ENCODE results near the gene SORCS3.

SORCS3 gene

DNA sequence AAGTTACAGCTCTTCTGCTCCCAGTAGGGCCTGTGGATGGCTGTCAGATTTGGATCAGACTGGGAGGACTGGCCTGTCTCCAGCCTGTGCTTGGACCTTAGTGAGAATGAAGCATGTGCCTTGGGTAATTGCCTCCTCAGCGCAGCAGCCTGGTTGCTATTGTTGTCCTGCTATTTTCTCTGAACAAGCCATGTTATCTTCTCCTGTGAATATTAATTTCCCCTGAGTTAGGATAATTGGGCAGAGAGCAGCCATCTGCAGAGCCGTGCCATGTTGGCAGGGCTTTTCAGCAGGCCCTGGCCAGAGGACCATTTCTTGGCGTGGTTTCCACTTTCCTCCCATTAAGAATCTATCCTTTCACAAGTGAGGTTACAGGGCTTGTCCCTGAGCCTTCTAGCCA lies 497.3 kb downstream of the SORCS3 start:
- DNase-seq: no peak

DNA sequence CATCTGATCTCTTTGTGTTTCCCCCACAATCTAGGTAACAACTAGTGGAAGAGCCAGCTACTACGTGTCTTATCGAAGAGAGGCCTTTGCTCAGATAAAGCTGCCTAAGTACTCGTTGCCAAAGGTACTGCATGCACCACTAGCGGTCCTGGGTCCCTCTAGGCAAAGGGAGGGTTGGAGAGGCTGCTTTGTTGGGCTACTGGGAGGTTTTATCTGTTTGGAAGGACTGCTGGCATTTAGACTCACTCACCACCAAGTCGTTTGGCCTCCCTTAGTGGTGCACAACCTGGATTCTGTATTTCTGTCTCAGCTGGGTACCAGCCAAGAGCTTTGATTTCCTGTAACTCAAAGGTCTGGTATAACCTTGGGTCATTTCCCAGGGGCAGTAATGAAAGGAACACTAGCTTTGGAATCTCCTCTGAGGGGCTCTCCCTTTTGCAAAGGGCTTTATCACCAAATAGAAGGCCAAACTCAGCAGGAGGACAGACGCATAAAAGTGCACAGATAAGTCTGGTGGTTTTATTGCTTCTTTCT lies 498.3 kb downstream of the SORCS3 start:
- no peak for DNase-seq

- no peak for DNase-seq
These were observed 499.5 kb downstream of the SORCS3 start for GRCh38 chr10:105140600-105140999.

GRCh38 chr10:105145711-105146110 lies 504.6 kb downstream of the SORCS3 start:
- no peak for DNase-seq

DNA sequence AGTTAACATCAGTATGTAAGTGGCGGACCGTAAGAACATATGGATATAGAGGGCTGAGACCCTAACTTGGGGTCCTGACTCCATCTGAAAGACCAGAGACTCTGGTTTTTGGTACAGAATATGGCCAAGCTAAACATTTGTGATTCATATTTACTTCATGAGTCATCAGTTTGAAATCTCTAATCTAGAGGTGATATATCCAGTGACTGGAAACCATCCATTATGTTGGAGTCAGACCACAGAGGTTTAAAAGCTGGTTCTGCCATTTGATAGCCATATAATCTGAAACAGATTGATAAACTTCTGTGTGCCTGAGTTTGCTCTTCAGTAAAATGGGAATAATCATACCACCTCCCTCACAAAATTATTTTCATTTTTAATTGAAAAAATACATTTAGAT lies 505.3 kb downstream of the SORCS3 start:
- no peak for DNase-seq

DNA sequence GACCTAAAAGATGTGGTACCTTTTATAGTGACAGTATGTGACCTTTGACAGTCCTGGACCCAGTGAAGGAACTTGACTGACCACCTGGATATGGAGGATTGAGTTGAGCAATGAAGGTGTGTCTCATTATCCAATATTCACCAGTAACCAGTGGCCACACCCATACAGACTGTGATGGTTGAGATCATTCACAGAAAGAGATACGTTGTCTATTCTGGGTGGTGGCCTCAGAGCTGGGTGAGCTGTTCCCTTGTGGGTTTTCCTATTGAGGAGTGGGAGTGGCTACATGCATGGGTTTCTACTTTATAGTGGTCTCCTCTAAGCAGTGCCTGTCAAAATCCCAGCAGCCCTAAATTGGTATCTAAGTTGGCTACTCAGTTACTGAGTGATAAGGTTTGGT lies 507.4 kb downstream of the SORCS3 start:
- no peak for DNase-seq

GRCh38 chr10:105148921-105149320 lies 507.8 kb downstream of the SORCS3 start:
- DNase-seq: no peak

DNA sequence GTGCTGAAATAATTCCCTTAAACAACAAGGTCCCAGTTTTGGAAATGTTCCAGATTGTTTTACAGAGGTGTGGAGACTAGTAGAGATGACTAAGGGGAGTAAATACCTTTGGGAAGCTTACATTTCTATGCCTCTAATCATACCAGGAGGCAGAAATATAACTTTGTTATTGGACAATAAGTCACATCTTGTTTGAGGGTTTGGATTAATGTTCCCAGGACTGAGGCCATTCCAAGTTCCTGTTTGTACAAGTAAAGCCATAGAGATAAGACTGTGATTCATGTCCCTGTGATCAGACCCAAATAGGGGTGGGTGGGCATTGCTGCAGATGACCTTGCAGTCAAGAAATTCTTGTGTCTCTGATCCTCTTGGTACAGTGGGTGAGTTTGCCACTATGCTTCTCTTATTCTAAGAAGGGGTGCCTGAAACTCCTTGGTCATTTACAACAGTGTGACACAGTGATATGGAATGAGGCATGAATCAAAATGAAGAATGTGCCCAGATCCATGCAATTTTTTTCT lies 508.3 kb downstream of the SORCS3 start:
- no peak for DNase-seq

DNA sequence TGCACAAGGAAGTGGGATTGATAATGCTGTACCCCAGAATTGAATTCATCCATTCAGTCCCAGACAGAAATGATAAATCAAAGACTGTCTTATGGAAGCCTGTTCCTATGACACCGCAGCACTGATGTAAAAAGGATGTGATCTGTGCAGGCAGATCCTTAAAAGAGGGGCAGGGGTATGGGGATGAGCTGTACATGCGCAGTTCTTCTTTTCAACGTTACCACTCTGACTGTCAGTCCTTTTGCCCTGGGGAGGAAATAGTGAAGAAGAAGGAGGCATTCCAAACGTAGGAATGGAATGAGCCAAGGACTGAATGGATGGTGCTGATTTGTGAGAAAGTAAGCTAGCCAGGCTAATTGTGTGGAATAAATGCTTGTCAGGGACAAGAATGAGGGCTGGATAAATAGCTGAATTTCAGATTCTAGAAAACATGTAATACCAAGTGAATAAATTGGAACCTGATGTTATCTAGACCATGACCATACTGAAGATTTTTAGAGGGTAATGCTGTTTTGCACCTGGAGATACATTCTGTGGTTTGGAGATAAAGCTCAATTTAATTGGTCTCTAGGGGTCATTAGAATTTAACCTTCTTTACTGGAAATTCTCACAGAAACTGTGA lies 509.3 kb downstream of the SORCS3 start:
- no peak for DNase-seq

GRCh38 chr10:105154736-105155135 lies 513.6 kb downstream of the SORCS3 start:
- DNase-seq: no peak

DNA sequence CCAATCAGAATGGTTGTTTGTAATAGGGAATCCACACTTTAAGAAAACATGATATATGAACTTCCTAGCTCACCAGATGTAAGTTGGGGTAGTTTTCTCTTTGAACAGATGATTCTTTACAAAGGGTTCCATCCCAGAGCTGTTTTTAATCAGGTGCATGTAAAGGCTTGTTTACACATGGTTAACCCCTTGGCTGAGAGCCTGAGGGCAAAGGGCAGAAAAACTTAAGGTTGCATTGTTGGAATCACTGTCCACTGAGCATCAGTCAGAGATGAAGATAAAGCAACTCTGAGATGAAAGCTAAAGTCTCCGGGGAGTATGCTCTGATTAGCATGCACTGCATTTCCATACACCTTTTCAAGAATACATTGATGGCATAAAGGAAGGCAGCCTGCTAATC lies 518.2 kb downstream of the SORCS3 start:
- DNase-seq: no peak

- DNase-seq: no peak
These were observed 520.1 kb downstream of the SORCS3 start for GRCh38 chr10:105161149-105161548.

- no peak for DNase-seq
These were observed 520.7 kb downstream of the SORCS3 start for GRCh38 chr10:105161767-105162166.

DNA sequence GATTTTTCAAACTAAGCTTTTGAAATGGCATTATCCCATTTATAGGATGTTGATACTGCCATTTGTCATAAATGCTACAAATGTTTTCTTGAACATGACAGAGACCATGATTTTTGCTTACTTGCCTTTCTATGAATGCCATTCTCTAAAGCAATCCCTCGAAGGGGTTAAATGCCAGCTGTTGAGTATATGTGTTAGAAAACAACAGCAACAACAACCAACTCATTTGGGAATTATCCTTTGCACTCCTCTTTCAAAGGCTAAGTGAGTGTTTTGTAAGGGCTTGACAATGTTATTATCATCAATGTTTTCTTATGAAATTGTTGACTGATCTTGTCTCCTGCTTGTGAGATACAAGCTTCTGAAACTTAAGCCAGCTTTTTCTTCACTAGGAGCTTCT lies 529.4 kb downstream of the SORCS3 start:
- no peak for DNase-seq

- no peak for DNase-seq
These were observed 530.9 kb downstream of the SORCS3 start for GRCh38 chr10:105171945-105172344.

- DNase-seq: no peak
These were observed 540.5 kb downstream of the SORCS3 start for GRCh38 chr10:105181626-105182025.

GRCh38 chr10:105183536-105183935 lies 542.4 kb downstream of the SORCS3 start:
- no peak for DNase-seq

- no peak for DNase-seq
These were observed 544.1 kb downstream of the SORCS3 start for GRCh38 chr10:105185161-105185560.

DNA sequence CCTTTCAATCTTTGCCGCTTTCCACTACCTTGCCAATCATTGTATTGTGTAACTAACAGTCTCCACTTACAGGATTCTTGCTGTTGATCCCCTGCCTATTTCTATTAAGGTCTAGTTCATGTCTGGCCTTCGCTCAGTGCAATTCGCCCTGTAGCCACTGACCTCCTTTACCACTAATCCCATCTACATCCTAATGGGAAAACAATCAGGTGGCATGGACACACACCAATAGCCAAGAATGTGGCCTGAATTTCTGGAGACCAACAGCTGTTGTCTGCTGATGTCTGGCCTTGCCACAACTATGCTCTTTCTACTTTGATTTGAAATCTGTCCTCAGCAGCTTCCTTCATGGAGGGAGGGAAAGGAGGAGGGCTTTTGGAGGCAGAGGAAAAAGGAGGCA lies 546.2 kb downstream of the SORCS3 start:
- DNase-seq: no peak

GRCh38 chr10:105188737-105189462 lies 547.8 kb downstream of the SORCS3 start:
- DNase-seq: no peak

DNA sequence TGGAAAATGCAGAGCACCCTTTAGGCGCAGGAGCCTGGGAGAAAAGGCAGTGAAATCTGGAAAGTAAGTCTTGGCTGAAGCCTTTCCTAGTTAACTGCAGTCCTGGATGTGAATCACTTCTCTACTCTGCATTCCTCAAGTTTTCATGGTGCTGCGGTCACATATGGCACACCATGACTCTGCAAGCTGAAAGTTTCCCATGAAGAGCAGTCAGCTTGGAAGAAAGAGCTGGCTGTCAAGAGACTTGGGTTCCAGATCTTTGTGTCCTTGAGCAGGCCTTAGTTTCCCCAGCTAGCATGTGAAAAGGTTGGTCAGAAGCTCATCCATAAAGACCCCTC lies 548.3 kb downstream of the SORCS3 start:
- DNase-seq: no peak

DNA sequence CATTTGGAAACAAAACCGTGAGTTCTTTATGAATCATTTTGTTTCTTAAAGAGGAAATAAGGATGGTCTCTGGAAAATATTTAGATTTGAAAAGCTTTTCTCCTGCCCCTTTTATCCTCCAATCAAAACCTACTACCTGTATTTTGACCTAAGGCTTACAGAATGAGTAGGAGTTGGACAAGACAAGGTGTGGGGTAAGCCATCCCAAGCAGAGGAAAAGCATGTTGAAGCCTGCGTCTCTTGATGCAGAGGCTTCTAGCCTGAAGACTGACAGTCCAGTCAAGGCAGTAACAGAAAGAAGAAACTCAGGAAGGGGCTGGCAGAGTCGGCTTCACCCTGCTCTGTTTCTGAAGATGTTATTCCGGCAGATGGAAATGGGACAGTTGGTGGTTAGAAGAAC lies 551.1 kb downstream of the SORCS3 start:
- DNase-seq: no peak

- no peak for DNase-seq
These were observed 551.8 kb downstream of the SORCS3 start for GRCh38 chr10:105192861-105193260.

- no peak for DNase-seq
These were observed 554.7 kb downstream of the SORCS3 start for GRCh38 chr10:105195831-105196230.

Measured in suppressor macrophage treated with lipopolysaccharide for 4 hours (primary cell).